Measurements from ENCODE around the gene SLC25A28. TPM values are rescaled to one million over a fixed set of nuclear protein-coding genes. Genes with fewer than 3 reads are reported as not detected.

Gene SLC25A28
- total and polyA plus RNA-seq, 8 donors: 18.8 to 128 (median 26.9) TPM

DNA sequence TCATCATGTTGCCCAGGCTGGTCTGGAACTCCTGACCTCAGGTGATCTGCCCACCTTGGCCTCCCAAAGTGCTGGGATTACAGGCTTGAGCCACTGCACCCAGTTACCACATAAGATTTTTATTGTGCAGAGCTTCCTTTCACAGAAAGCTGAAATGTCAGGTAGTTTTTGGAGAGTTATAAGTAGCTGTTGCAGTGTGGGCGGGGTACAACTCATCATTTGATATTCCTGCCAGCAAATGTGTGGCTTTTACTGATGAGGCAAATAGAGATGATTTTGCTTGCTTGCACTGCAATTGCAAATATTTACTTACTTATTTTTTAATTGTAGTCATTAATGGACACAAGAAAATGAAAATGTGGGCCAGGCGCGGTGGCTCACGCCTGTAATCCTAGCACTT, 55.1 kb downstream of the SLC25A28 start:
- FAIRE-seq: no peak
- intact Hi-C loops (cut with DNase I): no loop called here
- no peak for DNase-seq

DNA sequence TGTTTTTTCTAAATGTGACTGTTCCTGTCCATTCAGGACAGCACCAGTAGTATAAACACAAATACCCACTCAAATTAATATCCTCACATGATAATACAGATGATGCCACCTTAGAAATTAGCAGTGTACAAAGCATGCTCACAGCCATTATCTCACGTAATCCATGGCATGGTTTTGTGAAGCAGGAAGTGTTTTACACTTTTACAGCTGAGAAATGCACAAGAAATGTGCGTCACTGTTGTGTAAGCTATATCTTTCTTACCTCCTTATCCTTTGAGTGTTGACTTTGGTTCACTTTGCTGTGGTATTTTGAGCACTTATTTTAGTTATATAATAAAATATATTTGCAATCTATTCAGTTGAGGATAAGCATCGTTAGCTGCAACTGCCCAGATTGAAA, 55.9 kb downstream of the SLC25A28 start:
- no peaks in the 10 kb centered on the region for H3K9me3 ChIP-seq
- ATAC-seq (no peak), FAIRE-seq (no peak), DNase-seq (no peak)
- no peaks in the 10 kb centered on the region for H3K36me3 ChIP-seq
- intact Hi-C loops (cut with DNase I): no loop called here
- peaks cover 0 to 3% (median 0%) of the 10 kb centered on the region in 4 donors for H3K27me3 ChIP-seq
- no peaks in the 10 kb centered on the region for H3K4me1 ChIP-seq
- WGBS, 2 donors: 34 to 37% methylated on average over 3 of the region's 3 CpGs
- H3K4me3 ChIP-seq: no peak overlapping the region
- TF ChIP-seq, protein P1, sequence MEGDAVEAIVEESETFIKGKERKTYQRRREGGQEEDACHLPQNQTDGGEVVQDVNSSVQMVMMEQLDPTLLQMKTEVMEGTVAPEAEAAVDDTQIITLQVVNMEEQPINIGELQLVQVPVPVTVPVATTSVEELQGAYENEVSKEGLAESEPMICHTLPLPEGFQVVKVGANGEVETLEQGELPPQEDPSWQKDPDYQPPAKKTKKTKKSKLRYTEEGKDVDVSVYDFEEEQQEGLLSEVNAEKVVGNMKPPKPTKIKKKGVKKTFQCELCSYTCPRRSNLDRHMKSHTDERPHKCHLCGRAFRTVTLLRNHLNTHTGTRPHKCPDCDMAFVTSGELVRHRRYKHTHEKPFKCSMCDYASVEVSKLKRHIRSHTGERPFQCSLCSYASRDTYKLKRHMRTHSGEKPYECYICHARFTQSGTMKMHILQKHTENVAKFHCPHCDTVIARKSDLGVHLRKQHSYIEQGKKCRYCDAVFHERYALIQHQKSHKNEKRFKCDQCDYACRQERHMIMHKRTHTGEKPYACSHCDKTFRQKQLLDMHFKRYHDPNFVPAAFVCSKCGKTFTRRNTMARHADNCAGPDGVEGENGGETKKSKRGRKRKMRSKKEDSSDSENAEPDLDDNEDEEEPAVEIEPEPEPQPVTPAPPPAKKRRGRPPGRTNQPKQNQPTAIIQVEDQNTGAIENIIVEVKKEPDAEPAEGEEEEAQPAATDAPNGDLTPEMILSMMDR (IDR thresholded peaks at IDR 0.05): no peak
- no peak overlapping the region for H3K27ac ChIP-seq

More for the DNA sequence above, 55.1 kb downstream of the SLC25A28 start:
- Histone ChIP-seq H3K4me3 (no peak overlapping the region), H3K36me3 (no peaks in the 10 kb centered on the region), H3K4me1 (no peaks in the 10 kb centered on the region), H3K9me3 (no peaks in the 10 kb centered on the region), H3K27ac (no peak overlapping the region), H3K27me3 (peaks cover 0 to 3% (median 0%) of the 10 kb centered on the region in 4 donors)
- ATAC-seq: no peak
- WGBS, 2 donors: 77 to 92% methylated on average over 4 of the region's 4 CpGs
- TF ChIP-seq, protein P1 (IDR thresholded peaks at IDR 0.05): no peak

DNA sequence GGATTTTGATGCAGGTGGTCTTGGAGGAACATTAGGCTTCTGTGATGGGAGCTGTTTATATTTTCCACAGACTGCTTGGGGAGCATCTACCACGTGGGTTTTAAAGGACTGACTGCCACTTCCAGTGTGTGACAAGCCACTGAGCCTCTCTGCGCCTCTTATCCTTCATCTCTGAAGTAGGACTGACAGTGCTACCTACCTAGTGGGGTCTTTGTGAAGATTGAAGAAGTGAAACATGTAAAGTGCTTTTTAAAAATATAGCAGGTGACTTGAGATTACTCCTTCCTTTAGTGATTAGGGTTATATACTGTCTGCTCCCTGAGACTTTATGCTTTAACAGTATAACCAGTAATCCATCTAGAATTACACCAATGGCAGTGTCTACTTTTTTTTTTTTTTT, 57.6 kb downstream of the SLC25A28 start:
- H3K4me1 ChIP-seq: no peaks in the 10 kb centered on the region
- DNase-seq (no peak), ATAC-seq (no peak), FAIRE-seq (no peak)
- WGBS, 2 donors: 52 to 54% methylated on average over 2 of the region's 2 CpGs
- H3K36me3 ChIP-seq: no peaks in the 10 kb centered on the region
- intact Hi-C loops (cut with DNase I): no loop called here
- TF ChIP-seq, protein P1 (IDR thresholded peaks at IDR 0.05): no peak
- H3K4me3 ChIP-seq: no peak overlapping the region
- no peak overlapping the region for H3K27ac ChIP-seq
- H3K9me3 ChIP-seq: no peaks in the 10 kb centered on the region
- H3K27me3 ChIP-seq: peaks cover 0 to 3% (median 0%) of the 10 kb centered on the region in 4 donors

Other genes starting within 250 kb of the SLC25A28 start
- gene GOT1, start 189.8 kb downstream of the SLC25A28 start, total RNA-seq: 10 to 100 TPM in 4 of 6 donors, 1 to 10 TPM in 2; 8.0 to 34.0 (median 14.1) TPM
- 10 to 100 TPM in 1 of 2 donors, 1 to 10 TPM in 1; 9.6 to 27.1 TPM for gene GOT1, start 189.8 kb downstream of the SLC25A28 start, polyA plus RNA-seq
- 1 to 10 TPM in 3 of 6 donors, under 1 TPM in 3; 0.28 to 2.3 (median 1.2) TPM for gene NKX2-3, start 87.5 kb downstream of the SLC25A28 start, total RNA-seq
- 1 to 10 TPM; 1.0 to 6.2 TPM for gene NKX2-3, start 87.5 kb downstream of the SLC25A28 start, polyA plus RNA-seq
- gene ENTPD7, start 39.1 kb upstream of the SLC25A28 start, total RNA-seq: 10 to 100 TPM in 4 of 6 donors, 1 to 10 TPM in 2; 8.4 to 19.8 (median 14.4) TPM
- gene ENTPD7, start 39.1 kb upstream of the SLC25A28 start, polyA plus RNA-seq: 1 to 10 TPM; 1.8 to 1.9 TPM
- gene COX15, start 111.7 kb upstream of the SLC25A28 start, total RNA-seq: 10 to 100 TPM; 11.8 to 18.4 (median 16.6) TPM
- gene COX15, start 111.7 kb upstream of the SLC25A28 start, polyA plus RNA-seq: 10 to 100 TPM in 1 of 2 donors, 1 to 10 TPM in 1; 5.8 to 13.5 TPM
- gene CUTC, start 111.8 kb upstream of the SLC25A28 start, total RNA-seq: 10 to 100 TPM in 1 of 6 donors, 1 to 10 TPM in 5; 5.4 to 10.0 (median 7.2) TPM
- gene CUTC, start 111.8 kb upstream of the SLC25A28 start, polyA plus RNA-seq: 10 to 100 TPM; 13.2 to 14.5 TPM
- gene ABCC2, start 162.2 kb upstream of the SLC25A28 start, total RNA-seq: 1 to 10 TPM in 3 of 6 donors, under 1 TPM in 3; 0.67 to 1.7 (median 1.1) TPM
- 1 to 10 TPM in 1 of 2 donors, under 1 TPM in 1; 0.91 to 1.4 TPM for gene ABCC2, start 162.2 kb upstream of the SLC25A28 start, polyA plus RNA-seq

Measured in pancreas (tissue), 10 donors.